GM21367 (cell line): Measurements from ENCODE around the gene COPS7B.

ENCODE experiments used
- ATAC-seq: cut with Tn5 transposase; IDR thresholded peaks from one replicate; pipeline ENCODE4 v1.9.1; 2021; ENCODE audit not compliant: unreplicated experiment

Gene COPS7B

DNA sequence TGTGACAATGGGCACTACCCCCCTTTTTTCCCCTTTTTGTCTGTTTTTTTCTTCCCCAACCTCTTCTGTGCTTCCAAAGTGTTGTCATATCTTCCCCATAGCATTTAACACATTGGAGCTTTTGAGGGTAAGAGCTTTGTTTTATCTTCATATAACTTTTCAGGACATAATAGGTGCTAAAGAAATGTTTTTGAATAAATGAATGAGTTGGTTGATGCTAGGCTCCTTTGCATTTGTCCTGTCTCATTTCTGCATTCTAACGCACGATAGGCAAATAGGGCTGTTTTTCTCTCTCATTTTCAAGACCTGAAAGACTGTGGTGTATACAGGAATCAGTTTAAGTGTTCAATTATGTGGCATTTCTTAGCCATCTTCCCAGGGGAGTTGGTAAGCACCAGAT lies 832 bp upstream of the COPS7B start:
- no peak for ATAC-seq

DNA sequence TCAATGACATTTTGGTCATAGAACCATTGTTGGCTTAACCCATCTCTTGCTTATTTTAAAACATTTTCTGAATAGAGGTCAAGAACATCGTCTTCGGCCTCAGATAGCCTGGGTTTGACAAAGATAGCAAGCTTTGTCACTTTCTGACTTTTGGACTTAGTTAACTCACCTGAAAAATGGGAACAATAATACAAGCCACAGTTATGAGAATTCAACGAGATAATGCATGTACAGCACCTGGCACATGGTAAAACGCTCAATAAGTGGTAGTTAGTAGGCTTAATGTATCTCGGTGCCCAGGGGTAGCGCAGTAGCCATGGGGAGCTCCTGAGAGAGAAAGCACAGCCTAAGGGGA lies 446 bp upstream of the COPS7B start:
- no peak for ATAC-seq

DNA sequence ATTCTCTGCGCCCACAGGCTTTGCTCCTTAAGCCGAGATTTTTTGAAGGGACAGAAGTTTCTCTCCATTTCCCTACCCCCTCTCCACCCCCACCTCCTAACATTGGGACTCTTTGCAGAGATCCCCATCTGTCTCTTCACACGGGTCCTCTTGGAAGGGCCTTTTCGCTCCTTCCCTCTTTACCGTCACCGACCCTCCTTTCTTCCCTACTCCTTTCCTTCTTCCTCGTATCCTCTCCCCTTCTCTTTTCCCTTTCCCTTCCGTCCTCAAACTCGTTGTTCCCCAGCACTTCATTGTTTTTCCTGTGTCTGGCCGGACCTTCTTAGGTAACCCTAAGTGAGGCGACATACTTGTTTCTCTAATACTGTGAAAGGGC lies 660 bp downstream of the COPS7B start:
- ATAC-seq, result no peak

DNA sequence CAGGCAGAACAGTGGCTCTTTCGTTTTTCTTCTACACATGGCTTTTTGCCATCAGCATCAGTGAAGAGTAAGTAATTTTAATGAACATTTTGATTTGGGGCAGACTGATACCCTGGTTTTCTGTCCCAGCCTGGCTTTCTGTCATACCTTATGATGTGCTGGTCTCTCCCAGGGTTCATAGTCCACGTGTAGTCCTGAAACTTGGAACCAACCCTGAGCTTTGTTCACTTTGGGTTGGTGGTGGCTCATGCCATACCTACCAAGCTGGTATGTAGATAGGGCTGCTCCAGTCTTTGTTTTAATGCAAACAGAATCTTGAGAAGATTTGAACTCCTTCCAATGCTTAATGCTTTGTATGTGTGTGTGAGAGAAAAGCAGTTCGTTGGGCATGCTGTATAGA lies 4.9 kb downstream of the COPS7B start:
- ATAC-seq, result no peak

DNA sequence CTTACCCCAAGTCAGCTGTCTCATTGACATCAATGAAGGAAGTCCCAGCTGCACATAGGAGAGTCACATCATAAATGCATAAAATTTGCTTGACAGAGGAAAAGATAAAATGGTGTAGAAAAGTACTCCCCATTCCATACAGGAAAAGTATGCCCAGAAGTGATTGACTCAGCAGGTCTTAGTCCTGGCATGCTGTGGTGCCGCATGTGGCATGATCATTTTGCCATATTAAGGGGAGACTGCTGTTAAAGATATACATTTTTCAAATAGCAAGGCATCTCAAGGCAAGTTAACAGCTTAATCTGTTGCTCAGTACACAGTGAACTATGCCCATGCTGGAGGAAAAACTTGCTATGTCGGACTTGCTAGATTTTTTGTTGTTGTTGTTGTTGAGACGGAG lies 8.1 kb downstream of the COPS7B start:
- ATAC-seq, result no peak

DNA sequence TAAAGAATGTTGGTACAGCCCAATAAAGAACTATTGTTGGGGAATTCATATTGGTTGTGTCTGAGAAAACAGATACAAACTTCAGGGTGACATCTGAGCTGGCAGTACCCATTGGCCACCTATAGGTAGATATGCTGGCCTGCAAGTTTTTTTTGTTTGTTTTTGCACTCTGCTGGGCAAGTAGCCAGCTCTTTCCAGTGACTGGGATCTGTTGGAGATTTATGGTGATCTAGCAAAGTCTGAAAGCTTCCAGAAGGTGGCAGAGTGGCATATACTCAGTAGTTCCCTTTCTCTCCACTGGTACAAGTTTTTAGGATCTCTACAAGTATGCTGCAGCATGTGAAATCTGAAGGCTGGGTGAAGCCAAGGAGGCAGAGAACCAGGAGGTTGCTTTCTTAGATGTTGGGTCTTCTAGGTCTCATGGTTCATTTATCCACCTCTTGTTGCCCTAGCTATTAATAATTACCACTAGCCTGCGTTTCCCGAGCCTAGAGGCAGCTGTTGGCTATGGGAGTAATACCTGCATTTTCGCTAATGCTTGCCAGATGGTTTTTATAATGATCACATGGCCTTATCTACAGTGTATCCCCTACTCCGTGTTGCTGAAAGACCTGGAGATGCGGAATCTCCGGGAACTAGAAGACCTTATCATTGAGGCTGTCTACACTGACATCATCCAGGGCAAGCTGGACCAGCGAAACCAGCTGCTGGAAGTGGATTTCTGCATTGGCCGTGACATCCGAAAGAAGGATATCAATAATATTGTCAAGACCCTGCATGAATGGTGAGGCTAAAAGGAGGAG lies 9.5 kb downstream of the COPS7B start:
- no peak for ATAC-seq

DNA sequence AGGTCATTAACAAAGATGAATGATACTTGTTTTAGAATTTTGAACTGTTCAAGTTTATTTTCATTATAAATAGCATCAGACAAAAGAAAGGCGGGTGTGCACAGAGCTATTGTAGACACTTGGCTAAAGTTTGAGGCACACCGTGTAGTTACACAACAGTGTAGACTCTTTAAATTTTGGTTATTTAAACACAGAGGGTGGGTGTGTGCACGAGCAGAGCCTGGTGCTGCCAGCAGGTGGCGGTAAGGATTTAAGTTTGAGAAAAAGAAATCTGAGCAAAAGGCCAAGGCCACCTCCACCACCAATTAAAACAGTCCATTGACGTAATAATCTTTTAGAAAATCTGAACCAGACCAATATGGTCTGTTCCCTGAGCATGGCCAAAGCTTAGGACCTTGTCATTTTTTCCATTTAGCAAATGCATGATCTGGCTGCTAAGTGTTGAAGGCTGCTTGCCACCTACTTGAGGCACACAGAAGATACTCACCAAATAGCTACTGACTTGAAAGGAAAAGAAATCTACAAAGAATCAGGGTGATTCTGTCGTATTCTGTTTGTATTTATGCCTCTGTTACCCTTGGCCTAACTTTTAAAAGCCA lies 14.3 kb downstream of the COPS7B start:
- no peak for ATAC-seq

DNA sequence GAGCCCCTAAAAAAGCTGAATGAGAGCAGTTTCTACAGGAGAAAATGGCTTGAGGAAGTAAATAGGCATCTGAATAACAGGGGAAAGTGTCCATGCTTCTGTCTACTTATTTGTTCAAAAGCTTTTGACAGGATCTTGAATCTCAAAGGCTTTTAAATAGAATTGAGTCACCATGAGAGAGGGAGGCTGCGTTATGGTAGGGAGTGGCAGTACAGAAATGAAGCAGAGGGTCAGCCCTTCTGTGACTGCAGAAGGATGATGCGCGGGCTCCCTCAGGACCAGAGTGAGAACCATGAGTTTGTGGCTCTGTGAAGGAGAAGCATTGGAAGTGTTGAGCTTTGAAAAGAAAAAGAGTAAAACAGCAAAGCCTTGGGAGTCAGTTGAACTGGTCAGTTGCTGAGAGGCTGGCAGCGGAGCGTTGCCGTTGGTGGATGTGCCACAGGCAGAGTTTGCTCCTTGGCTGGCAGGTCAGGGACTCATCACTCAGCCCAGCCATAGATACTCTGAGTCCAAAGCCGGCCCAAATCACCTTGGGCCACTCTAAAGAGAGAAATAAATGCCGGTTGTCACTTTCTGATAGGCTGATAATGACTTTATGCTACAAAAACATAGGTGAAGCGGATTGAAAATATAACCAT lies 17.4 kb downstream of the COPS7B start:
- no peak for ATAC-seq

DNA sequence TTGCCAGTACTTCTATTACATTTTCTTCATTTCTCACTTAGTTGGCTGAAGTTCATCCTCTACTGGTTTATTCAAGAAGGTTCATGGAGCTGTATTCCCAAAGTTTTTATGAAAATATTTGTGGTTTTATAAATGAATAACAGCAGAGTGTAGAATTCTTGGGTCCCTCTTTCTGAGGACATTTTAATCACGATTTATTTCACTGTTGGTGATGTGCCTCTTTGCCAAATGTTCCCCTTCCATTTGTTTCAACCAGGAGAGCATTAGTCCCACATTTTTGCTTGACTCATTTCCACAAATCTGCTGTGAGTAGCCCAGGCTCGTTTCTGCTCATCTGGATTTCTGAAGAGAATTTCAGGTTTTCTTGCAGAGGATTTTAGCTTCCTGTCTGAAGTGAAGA lies 20.8 kb downstream of the COPS7B start:
- no peak for ATAC-seq

DNA sequence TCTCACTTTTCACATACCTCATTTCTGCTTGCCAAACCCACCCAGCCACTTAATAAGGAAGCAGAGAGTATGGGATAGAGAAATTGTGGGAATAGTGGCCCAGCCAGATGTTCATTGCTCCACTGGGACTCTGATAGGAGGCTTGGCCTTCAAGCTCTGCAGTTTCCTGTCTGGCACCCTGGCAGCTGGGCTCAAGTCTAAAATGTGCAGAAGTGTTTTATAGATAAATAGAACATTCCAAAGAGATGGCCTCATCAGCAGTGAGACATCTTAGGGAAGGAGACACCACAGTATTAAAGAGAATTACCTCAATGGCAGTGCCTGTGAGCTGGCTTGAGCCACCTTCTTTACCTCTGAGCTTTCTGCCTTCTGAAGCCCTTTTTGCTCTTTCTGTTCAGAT lies 24.7 kb downstream of the COPS7B start:
- no peak for ATAC-seq

DNA sequence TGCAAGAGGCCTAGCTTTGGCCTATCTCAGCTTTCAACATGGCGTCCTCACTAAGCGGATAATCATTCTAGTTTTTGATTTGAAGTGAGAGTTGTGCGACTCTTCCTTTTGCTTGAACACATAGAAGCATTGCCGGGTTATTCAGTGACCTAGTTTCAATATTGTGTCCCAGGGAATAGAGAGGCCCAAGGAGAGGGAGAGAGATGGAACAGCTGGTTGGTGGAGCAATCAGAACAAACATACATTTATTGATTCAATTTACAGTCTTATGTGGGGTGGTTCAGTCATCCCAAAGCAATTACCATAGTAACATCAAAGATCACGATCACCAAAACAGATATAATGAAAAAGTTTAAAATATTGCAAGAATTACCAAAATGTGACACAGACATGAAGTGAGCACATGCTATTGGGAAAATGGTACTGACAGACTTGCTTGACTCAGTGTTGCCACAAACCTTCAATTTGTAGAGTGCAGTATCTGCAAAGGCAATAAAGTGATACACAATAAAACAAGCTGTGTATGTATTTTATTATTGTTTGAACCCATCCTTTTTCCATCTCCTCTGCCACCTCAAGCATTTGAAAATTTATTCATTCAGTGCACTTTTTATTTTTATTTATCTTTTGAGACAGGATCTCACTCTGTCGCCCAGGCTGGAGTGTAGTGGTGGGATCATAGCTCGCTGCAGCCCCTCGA lies 30.2 kb downstream of the COPS7B start:
- no peak for ATAC-seq

DNA sequence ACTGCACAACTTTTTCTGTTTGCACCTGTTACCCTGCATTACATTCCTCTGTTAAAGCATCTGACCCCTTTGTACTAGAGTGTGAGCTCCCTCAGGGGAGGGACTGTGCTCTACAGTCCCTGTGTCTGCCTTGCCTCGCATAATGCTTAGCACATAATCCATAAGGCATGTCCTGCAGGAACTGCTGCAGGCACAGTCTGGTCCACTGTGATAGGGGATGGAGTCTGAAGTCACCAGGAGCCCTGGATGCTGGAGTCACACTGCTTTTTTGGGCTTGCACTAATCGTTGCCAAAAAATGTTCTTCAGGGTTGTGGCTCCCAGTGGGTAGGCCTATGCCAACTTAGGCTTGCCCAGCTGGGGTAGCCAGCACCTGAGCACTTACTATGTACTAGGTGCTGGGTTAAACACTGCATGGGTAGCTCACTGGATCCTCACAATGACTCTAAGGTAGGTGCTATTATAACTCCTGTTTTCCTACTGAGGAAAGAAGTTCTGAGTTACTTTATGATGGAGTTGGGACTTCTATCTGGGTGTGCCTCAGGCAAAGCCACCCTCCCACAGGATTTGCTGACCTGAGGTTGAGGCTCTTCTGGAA lies 33.3 kb downstream of the COPS7B start:
- ATAC-seq, result no peak

DNA sequence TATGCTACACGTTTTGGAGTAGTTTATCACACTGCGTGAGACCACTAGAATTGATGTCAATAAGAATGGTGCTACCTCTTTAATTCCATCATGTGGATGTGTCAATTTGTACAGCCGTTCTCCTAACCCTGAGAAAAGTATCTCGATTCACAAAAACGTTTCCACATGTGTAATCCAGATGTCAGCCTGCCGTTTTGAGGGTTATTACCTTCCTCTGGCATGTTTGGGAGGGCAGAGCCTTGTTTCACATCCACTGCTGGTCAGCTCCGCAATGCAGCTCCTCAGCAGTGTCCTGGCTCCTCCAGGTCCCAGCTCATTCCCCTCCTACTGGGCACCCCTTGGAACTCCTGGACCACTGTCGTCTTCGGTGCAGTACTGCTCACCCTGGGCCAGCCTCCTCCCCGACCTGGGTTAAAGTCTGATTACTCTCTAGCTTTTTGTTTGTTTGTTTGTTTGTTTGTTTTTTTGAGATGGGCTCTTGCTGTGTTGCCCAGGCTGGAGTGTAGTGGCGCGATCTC lies 34.6 kb downstream of the COPS7B start:
- no peak for ATAC-seq

DNA sequence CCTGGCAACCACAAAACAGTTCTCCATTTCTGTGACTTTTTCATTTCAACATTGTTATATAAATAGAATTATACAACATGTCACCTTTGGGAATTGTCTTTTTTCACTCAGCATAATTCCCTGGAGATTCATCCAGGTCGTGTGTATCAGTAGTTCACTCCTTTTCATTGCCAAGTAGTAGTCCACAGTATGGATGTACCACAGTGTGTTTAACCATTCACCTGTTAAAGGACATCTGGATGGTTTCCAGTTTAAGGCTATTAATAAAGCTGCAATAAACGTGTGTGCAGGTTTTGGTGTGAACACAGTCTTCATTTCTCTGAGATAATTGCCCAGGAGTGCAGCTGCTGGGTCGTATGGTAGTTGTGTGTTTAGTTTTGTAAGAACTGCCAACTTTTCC lies 35.7 kb downstream of the COPS7B start:
- ATAC-seq, result no peak

DNA sequence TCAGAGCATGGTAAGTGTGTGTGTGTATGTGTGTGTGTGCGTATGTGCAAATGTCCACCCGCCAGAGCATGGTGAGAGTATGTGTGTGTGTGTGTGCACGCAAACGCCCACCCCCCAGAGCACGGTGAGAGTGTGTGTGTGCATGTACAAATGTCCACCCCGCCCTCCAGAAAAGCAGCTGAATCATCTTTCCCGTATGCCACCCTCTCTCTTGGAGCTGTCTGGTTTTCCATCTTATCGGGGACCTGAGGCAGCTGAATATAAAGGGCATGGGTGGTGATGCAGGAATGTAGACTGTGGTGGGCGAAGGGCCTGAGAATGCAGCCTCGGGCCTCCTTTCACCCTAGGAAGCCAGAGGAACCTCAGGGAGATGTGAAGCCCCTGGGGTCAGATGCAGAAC lies 66.9 kb downstream of the COPS7B start:
- no peak for ATAC-seq

DNA sequence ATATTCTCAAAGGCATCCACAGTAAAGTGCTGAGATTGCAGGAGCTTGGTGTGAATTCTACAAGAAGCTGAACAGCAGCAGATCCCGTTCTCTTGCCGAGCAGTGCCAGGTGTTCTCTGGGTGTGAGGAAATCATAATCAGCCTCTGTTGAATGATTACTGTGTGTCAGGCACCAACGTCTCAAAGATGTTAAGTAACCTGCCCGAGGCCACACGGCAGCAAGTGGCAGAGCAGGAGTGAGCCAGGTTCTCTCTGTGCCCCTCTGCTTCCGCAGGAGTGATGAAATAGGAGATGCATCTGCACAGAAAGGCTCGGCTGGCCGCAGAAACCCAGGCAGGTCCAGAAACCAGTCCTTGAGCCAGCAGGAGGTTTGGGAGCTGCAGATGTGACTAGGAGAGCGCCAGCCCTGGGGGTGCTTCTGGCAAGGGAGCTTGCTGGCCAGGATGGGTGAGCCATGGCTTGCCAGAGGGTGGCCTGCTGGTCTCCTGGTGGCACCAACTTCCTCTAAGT lies 68.4 kb downstream of the COPS7B start:
- no peak for ATAC-seq

DNA sequence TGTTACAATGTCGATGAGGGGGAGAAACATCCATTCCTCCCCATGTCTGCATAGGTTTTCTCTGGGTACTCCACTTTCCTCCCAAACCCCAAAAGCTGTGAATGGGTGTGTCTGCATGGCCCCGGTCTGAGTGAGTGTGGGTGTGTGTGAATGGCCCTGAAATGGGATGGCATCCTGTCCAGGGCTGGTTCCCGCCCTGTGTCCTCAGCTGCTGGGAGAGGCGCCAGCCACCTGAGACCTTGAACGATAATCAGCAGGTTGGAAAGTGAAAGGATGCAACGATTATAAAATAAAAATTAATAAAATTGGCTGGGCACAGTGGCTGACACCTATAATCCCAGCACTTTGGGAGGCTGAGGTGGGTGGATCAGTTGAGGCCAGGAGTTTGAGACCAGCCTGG lies 70.7 kb downstream of the COPS7B start:
- no peak for ATAC-seq
